Stomach (tissue), 19 donors: ENCODE measurements around the gene LAMTOR2. TPM values are rescaled to one million over a fixed set of nuclear protein-coding genes. Genes with fewer than 3 reads are reported as not detected.

Source experiments
- DNase-seq, 2 donors: peaks; one replicate each; pipeline versions ENCODE4 v3.0.0 to v3.0.0-alpha.2; 2013 to 2019
- H3K27ac ChIP-seq, 5 donors: fragments of 200-600 bp in 4 of 5; sonication (generic) in 4 of 5; one replicate each; pipeline ENCODE4 v1.5.1; 2013 to 2019; ENCODE audit warnings: mild to moderate bottlenecking in 1 of 5, moderate library complexity in 1 of 5
- H3K27me3 ChIP-seq, 3 donors: fragments of 200-600 bp; sonication (generic); one replicate each; pipeline ENCODE4 v1.5.1; 2017 to 2019; ENCODE audit warnings: mixed run types in 1 of 3
- H3K36me3 ChIP-seq, 4 donors: fragments of 200-600 bp; sonication (generic); 1 replicate in 3 of 4; 2 replicates in 1 of 4; pipeline ENCODE4 v1.5.1; 2016 to 2019
- H3K4me1 ChIP-seq, 4 donors: fragments of 200-600 bp; sonication (generic); one replicate each; pipeline ENCODE4 v1.5.1; 2016 to 2019
- H3K4me3 ChIP-seq, 4 donors: fragments of 200-600 bp; sonication (generic) in 3 of 4; one replicate each; pipeline ENCODE4 v1.5.1; 2016 to 2019; ENCODE audit warnings: mild to moderate bottlenecking in 1 of 4
- H3K9me3 ChIP-seq, 4 donors: fragments of 200-600 bp; sonication (generic); one replicate each; pipeline ENCODE4 v1.5.1; 2016 to 2019
- EP300 ChIP-seq: sonication (generic); formaldehyde crosslinking; IDR thresholded peaks from one replicate; pipeline ENCODE4 v1.6.1; 2017; ENCODE audit warnings: antibody characterized with exemption
- POLR2A ChIP-seq, 4 donors: fragments of 450-650 bp; IDR thresholded peaks; one replicate each; pipeline ENCODE4 v1.6.1; 2016; ENCODE audit warnings: antibody characterized with exemption in 4 of 4, control low read depth in 2 of 4, mild to moderate bottlenecking in 1 of 4, moderate library complexity in 1 of 4
- POLR2AphosphoS5 ChIP-seq, 3 donors: sonication (generic); formaldehyde crosslinking; IDR thresholded peaks; one replicate each; pipeline ENCODE4 v1.6.1; 2016; ENCODE audit warnings: antibody characterized with exemption in 3 of 3
- WGBS, 5 donors: extraction: QIAGEN DNeasy Blood & Tissue Kit in 3 of 5; methylation state at CpG; one replicate each; pipeline versions ENCODE4 v1.1.5 to v1.1.7; 2013 to 2018; 5-methylcytosine and 5-hydroxymethylcytosine counted together
- intact Hi-C: fragments of 100-400 bp; cut with DNase I; formaldehyde crosslinking; loops from one replicate; pipeline ENCODE4 v1.15.1; 2023; ENCODE audit warnings: low total_unique reads
- long read RNA-seq, 10 donors: transcript quantifications; one replicate each; lab custom pipeline, GENCODE V29; 2026
- polyA plus RNA-seq, 3 donors: library from polyadenylated mRNA; stranded (reverse); fragments of 200-250 nt; gene quantifications; one replicate each; pipeline ENCODE4 v1.2.3, GENCODE V29; 2013
- total RNA-seq, 5 donors: library from RNA; depleted of rRNA; stranded (reverse); fragments of >200 nt; gene quantifications; one replicate each; pipeline versions ENCODE4 v1.1.0 to v1.2.3, GENCODE V29; 2014 to 2016
- TF ChIP-seq, protein P1 (sequence below), 7 experiments: fragments of 450-650 bp in 4 of 7; fragments of 200-600 bp in 3 of 7; sonication (generic) in 3 of 7; IDR thresholded peaks; one replicate each; pipeline ENCODE4 v1.5.1; 2016 to 2019; ENCODE audit warnings: antibody characterized with exemption in 7 of 7, control low read depth in 2 of 7, mild to moderate bottlenecking in 1 of 7
- donor health status: healthy with polysubstance abuse.
- donor health status: Bipolar disorder and iron deficiency.
- donor health status: healthy.

The LAMTOR2 gene
- 10 to 100 TPM in 3 of 5 donors, 1 to 10 TPM in 1, not detected in 1; 7.0 to 40.6 (median 21.4) TPM for total RNA-seq
- 100 to 1,000 TPM; 123 to 170 (median 158) TPM for polyA plus RNA-seq
- long read RNA-seq, donor 1, transcript LAMTOR2-203 (4 exons, 655 nt) = major isoform, 13 of 24 reads
- long read RNA-seq, donor 1, partial matches to known transcripts = 10 of 24 reads
- long read RNA-seq, donor 1, other reads (novel, unspliced or antisense) = 0 of 24 reads
- long read RNA-seq, donor 2, transcript LAMTOR2-203 (4 exons, 655 nt) = major isoform, 28 of 32 reads
- long read RNA-seq, donor 2, partial matches to known transcripts = 0 of 32 reads
- long read RNA-seq, donor 2, other reads (novel, unspliced or antisense) = 0 of 32 reads
- long read RNA-seq, donor 3, transcript LAMTOR2-203 (4 exons, 655 nt) = major isoform, 25 of 30 reads
- long read RNA-seq, donor 3, partial matches to known transcripts = 0 of 30 reads
- long read RNA-seq, donor 3, other reads (novel, unspliced or antisense) = 0 of 30 reads
- long read RNA-seq, donor 4, partial matches to known transcripts = 0 of 1 reads
- long read RNA-seq, donor 4, other reads (novel, unspliced or antisense) = 0 of 1 reads
- long read RNA-seq, donor 5, transcript LAMTOR2-203 (4 exons, 655 nt) = major isoform, 37 of 49 reads
- long read RNA-seq, donor 5, partial matches to known transcripts = 6 of 49 reads
- long read RNA-seq, donor 5, other reads (novel, unspliced or antisense) = 0 of 49 reads
- long read RNA-seq, donor 6 = 0 reads
- long read RNA-seq, donor 7, transcript LAMTOR2-203 (4 exons, 655 nt) = major isoform, 34 of 65 reads
- long read RNA-seq, donor 7, partial matches to known transcripts = 27 of 65 reads
- long read RNA-seq, donor 7, other reads (novel, unspliced or antisense) = 0 of 65 reads
- long read RNA-seq, donor 8, transcript LAMTOR2-203 (4 exons, 655 nt) = major isoform, 38 of 74 reads
- long read RNA-seq, donor 8, partial matches to known transcripts = 32 of 74 reads
- long read RNA-seq, donor 8, other reads (novel, unspliced or antisense) = 0 of 74 reads
- long read RNA-seq, donor 9, transcript LAMTOR2-203 (4 exons, 655 nt) = major isoform, 43 of 75 reads
- long read RNA-seq, donor 9, partial matches to known transcripts = 26 of 75 reads
- long read RNA-seq, donor 9, other reads (novel, unspliced or antisense) = 0 of 75 reads
- long read RNA-seq, donor 10, transcript LAMTOR2-203 (4 exons, 655 nt) = major isoform, 16 of 21 reads
- long read RNA-seq, donor 10, partial matches to known transcripts = 0 of 21 reads
- long read RNA-seq, donor 10, other reads (novel, unspliced or antisense) = 0 of 21 reads

DNA sequence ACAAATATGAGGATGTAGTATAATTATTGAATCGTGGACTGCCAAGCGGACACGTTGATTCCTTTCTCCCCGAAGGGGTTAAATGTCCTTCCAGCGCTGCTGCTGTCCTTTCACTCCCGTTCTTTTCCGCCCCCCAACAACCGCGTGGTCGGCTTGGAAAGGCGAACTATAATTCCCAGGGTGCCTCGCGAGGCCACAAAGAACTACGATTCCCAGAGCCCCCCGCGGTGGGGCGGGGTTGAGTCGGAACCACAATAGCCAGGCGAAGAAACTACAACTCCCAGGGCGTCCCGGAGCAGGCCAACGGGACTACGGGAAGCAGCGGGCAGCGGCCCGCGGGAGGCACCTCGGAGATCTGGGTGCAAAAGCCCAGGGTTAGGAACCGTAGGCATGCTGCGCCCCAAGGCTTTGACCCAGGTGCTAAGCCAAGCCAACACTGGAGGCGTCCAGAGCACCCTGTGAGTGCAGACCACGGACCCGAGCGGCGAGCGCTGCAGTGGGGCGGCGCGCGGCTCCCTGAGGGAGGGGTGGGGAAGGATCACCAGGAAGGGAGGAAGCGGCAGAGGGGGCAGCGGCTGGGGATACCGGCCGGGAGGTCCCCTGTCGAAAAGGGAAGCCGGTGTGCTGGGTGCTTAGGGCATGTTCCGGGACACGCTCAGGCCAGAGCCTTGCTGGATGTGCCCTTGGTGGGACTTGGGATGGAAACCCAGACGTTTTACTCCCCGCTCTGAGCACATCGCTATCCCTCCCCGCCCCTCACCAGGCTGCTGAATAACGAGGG, at the start of gene LAMTOR2:
TSS of gene LAMTOR2 (plus strand) at position 283 of the 781 bp plus-strand sequence. CDS start at position 391, 108 bp downstream.
- Histone ChIP-seq H3K36me3 (peaks cover 11 to 38% (median 30%) of the 10 kb centered on the region in 4 donors), H3K9me3 (no peaks in the 10 kb centered on the region), H3K27ac (peak within 1 kb of the TSS; percentile 91 to 94 (median 93)), H3K4me1 (peaks cover 14 to 39% (median 29%) of the 10 kb centered on the region in 4 donors), H3K27me3 (no peaks in the 10 kb centered on the region), H3K4me3 (peak within 1 kb of the TSS; percentile 71 to 97 (median 86))
- intact Hi-C loops = no loop called here
- DNase-seq = peak; percentile 98 to 99
- TF ChIP-seq POLR2AphosphoS5 (IDR thresholded peaks at IDR 0.05) (peak; percentile 69 to 93 (median 70)), POLR2A (IDR thresholded peaks at IDR 0.05) (peak in 1 of 4 donors; percentile 49), EP300 (no peak)
- TF ChIP-seq, protein P1, sequence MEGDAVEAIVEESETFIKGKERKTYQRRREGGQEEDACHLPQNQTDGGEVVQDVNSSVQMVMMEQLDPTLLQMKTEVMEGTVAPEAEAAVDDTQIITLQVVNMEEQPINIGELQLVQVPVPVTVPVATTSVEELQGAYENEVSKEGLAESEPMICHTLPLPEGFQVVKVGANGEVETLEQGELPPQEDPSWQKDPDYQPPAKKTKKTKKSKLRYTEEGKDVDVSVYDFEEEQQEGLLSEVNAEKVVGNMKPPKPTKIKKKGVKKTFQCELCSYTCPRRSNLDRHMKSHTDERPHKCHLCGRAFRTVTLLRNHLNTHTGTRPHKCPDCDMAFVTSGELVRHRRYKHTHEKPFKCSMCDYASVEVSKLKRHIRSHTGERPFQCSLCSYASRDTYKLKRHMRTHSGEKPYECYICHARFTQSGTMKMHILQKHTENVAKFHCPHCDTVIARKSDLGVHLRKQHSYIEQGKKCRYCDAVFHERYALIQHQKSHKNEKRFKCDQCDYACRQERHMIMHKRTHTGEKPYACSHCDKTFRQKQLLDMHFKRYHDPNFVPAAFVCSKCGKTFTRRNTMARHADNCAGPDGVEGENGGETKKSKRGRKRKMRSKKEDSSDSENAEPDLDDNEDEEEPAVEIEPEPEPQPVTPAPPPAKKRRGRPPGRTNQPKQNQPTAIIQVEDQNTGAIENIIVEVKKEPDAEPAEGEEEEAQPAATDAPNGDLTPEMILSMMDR (IDR thresholded peaks at IDR 0.05) = peak in 1 of 7 experiments; percentile 20
- 0% methylated on average over 38 to 53 of the region's 53 CpGs for WGBS, 5 donors

DNA sequence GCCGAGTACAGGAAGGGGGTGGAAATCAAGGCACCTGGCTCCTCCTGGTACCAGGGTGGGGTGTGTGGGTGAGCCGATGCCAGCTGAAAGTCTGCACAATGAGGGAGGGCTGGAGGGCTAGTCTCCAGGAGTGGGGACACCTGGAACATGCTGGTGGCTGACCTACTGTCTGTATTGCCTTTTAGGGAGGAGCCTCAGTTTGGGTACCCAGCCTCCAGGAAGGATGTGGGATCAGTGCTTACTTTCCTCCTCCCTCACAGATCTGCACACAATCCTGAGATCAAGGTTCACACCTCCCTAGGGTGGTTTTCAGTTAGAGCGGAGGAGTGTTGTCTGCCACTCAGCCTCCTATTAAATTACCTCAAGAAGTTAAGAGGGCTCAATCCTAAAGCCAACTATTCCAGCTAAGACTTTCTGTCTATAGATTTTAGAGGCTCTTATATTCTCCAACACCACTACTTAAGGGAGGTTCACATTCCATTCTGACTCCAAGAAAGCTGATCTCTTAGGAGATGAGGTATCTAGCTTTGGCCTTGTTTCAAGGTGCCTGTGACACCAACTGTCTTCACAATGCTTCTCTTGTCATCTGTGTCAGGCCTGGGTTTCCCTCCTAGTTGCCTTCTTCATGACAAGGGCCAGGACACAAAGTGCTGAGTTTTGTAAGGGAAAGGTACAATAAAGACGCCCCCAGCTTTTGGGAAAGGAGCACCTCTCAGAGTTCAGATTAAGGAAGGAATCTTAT, 49.6 kb upstream of the LAMTOR2 start:
- WGBS, 5 donors = 38 to 61% (median 45%) methylated on average over 4 of the region's 4 CpGs
- Histone ChIP-seq H3K4me3 (no peak overlapping the region), H3K4me1 (peaks cover 0 to 32% (median 22%) of the 10 kb centered on the region in 4 donors), H3K9me3 (no peaks in the 10 kb centered on the region), H3K27ac (peak overlapping the region in 4 of 5 donors; percentile 35 to 78 (median 68)), H3K36me3 (peaks cover 13 to 33% (median 30%) of the 10 kb centered on the region in 4 donors), H3K27me3 (no peaks in the 10 kb centered on the region)
- peak in 1 of 2 donors; percentile 57 for DNase-seq
- intact Hi-C loops = no loop called here
- peak in 2 of 3 donors; percentile 41 to 55 for TF ChIP-seq POLR2AphosphoS5 (IDR thresholded peaks at IDR 0.05)
- TF ChIP-seq EP300 = no peak

DNA sequence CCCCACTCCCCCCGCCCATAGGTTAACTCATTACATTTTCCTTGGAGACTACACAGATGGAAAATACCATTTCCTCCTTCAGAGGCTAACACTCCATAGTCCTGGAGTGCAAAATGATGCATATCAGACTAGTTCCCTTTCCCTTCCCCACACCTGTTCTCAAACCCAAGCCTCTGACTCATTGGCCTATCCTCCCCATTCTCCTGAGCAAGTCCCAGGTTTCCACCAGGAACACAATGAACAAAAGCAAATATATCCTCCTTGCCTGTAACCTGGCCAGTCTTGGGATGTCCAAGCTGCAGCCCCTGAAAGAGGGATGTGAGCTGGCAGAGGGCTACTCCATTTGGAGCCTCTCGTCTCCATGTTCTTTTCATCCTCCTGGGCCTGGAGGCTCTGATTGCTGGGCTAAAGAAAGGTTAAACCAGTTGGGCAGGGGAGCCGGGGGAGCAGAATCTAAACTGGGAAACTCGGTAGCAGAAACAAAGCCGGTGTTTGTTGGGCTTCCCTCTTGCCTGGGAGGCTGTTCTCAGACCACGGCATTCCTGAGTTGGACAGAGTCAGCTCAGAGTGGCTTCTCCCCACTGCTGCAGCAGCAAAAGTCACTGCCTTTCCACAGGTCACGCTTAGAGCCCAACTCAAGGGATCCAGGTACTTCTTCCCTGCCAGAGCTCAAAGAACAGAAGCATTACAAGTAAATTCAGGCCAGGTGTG, 47.8 kb upstream of the LAMTOR2 start:
- no peaks in the 10 kb centered on the region for H3K27me3 ChIP-seq
- no peak overlapping the region for H3K4me3 ChIP-seq
- no peaks in the 10 kb centered on the region for H3K9me3 ChIP-seq
- peak overlapping the region in 4 of 5 donors; percentile 67 to 78 (median 76) for H3K27ac ChIP-seq
- peak in 1 of 2 donors; percentile 52 for DNase-seq
- TF ChIP-seq EP300 (no peak), POLR2AphosphoS5 (IDR thresholded peaks at IDR 0.05) (peak in 2 of 3 donors; percentile 41 to 63)
- H3K4me1 ChIP-seq = peaks cover 0 to 30% (median 10%) of the 10 kb centered on the region in 4 donors
- intact Hi-C loops = no loop called here
- WGBS, 5 donors = 48 to 74% (median 51%) methylated on average over 4 to 7 of the region's 7 CpGs
- peaks cover 31 to 51% (median 48%) of the 10 kb centered on the region in 4 donors for H3K36me3 ChIP-seq

DNA sequence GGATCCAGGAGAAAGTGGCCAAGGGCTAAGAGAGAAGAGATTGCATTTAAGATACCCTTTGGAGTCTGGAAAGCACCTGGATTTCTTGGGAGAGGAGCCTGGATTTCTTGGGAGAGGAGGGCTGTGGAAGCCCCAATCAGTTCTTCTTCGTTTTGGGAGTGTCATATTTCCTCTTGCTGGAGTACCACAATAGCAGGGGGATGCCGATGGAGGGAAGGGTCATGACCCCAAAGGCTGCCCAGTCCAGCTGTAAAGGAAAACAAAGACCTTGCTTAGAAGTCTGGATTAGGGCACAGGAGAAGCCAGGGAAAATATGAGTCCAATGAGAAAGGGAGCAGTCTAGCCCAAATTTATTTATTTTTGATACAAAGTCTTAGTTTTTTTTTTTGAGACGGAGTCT, 45.2 kb upstream of the LAMTOR2 start:
- Histone ChIP-seq H3K27ac (peak overlapping the region in 1 of 5 donors; percentile 47), H3K27me3 (no peaks in the 10 kb centered on the region), H3K36me3 (peaks cover 56 to 77% (median 74%) of the 10 kb centered on the region in 4 donors), H3K4me1 (peaks cover 0 to 19% (median 4%) of the 10 kb centered on the region in 4 donors), H3K4me3 (no peak overlapping the region), H3K9me3 (no peaks in the 10 kb centered on the region)
- WGBS, 5 donors = 46 to 60% (median 48%) methylated on average over 3 of the region's 3 CpGs
- no peak for DNase-seq
- TF ChIP-seq, protein P1 (IDR thresholded peaks at IDR 0.05) = no peak
- no peak for TF ChIP-seq EP300
- intact Hi-C loops = no loop called here
